Fibroblast of mammary gland (primary cell): ENCODE results near the gene MESD.

Source experiments
- DNase-seq: peaks from one replicate; pipeline ENCODE4 v3.0.0-alpha.2; 2010; ENCODE audit warnings: low read depth
- H3K4me3 ChIP-seq: 2 replicates; pipeline ENCODE4 v1.5.1; 2011; ENCODE audit warnings: low read depth, mild to moderate bottlenecking, low read length, moderate library complexity; ENCODE audit not compliant: control insufficient read depth
- CTCF ChIP-seq: conservative IDR thresholded peaks from 2 replicates; pipeline ENCODE4 v1.5.1; 2011; ENCODE audit warnings: low read depth, low read length, inconsistent platforms; ENCODE audit not compliant: control insufficient read depth, insufficient read depth

MESD gene

DNA sequence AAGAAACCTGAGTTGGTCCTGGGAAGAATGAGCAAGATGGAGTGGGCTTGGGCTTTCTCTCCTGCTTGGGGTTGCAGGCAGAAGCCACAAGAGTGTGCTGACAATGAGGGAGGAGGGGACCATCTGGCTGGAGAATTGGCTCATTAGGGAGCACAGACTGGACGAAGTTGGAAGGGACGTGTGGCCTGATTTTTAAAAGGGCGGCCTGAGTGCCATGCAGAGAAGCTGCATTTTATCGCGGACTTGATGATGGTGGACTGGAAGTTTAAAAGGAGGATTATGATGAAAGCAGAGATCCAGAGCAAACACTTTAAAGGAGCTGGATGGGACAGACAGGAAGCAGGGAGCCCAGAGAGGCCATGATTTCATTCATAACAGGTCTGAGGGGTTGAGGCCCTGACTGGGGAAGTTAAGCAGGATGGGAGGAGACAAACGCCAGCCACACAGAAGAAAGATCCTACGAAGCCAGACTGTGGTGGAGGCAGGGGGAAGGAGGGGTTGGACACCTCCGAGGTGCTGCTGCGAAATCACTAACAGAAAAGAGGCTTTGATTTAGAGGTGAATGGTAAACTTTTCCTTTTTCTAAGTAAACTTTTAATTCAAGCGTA is 34.8 kb upstream of the MESD start:
- TF ChIP-seq CTCF: no peak
- DNase-seq: no peak
- no peak overlapping the region for H3K4me3 ChIP-seq

- H3K4me3 ChIP-seq: no peak overlapping the region
- DNase-seq: peak; percentile 92
- no peak for TF ChIP-seq CTCF
Measured at GRCh38 chr15:81023483-81024264, 34.1 kb upstream of the MESD start.

GRCh38 chr15:81021321-81021720 is 31.7 kb upstream of the MESD start:
- no peak for DNase-seq
- H3K4me3 ChIP-seq: no peak overlapping the region
- no peak for TF ChIP-seq CTCF

DNA sequence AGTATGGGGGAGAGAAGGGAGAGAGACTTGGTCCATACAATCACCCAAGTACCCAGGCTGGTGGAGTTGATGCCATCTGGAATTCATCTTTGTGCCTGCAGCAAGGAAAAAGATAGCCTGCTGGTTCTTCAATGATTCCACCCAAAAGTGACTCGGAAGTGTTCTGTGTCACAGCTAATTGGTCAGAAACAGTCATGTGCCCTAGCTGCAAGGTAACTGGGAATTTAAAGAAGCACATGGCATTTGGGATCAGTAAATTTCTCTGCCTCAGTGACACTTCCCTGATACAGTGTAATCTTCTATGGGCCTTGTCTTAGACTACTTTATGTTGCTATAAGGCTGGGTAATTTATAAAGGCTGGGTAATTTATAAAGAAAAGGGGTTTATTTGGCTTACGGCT is 28.6 kb upstream of the MESD start:
- no peak for TF ChIP-seq CTCF
- DNase-seq: no peak
- no peak overlapping the region for H3K4me3 ChIP-seq

GRCh38 chr15:81016489-81017068 is 27.0 kb upstream of the MESD start:
- DNase-seq: no peak
- TF ChIP-seq CTCF: no peak
- no peak overlapping the region for H3K4me3 ChIP-seq

DNA sequence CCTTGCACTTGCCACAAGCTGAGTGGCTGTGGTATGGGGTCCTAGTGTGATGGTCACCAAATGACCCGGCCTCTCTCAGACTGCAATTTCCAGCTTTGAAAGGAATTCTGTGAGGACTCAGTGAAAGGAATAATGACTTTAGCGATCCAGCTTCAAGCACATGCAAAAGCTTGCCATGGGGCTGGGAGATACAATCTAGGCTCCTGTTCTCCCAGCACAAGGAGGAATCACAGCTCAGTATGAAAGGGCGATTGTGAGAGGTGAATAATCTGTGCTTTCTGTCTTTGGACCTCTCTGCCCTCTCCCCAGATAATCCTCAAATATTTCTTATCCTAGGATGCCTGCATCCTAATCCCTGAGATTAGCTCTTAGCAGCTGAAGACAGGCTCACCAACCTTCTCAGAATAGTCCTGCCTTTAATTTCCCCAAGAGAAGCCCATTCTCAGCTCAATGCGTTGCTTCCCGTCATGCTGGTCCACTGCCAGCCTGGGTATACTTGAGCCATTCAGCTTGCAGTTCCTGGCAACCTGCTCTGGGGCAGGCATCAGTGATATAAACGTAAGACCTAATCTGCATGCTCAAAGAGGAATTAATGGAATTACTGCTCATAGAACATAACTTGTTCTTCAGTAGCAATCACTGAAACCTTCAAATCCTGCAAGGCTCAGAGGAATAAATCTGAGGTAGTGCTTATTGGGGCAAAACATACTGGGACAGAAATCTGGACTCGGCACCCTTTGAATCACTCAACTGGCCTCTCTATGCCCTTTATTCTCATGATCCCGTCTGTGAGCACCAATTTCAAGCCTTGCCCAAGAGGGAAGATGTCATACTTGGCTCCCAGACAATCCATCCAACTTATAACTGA is 26.2 kb upstream of the MESD start:
- H3K4me3 ChIP-seq: no peak overlapping the region
- peak; percentile 59 for DNase-seq
- no peak for TF ChIP-seq CTCF
